Measurements from ENCODE around the gene OSBP2.

OSBP2 gene

DNA sequence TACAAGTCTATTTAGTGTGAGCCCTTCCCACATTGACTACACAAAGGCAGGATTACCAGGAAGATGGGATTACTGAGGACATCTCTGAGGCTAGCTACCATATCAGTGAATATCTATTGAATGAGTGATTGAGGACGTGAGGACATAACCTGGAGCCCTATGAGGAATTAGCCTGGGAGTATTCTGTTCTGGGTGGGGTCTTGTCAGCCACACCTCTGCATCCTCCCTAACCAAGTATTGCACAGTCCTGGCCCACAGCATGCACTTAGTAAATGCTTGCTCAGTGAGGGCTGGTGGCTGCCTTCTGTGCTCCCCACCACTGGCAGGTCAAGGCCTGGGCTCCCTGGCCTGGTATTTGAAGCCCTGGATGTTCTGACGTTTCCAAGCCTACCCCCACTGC lies 41.8 kb upstream of the OSBP2 start:
- TF ChIP-seq, protein P1, sequence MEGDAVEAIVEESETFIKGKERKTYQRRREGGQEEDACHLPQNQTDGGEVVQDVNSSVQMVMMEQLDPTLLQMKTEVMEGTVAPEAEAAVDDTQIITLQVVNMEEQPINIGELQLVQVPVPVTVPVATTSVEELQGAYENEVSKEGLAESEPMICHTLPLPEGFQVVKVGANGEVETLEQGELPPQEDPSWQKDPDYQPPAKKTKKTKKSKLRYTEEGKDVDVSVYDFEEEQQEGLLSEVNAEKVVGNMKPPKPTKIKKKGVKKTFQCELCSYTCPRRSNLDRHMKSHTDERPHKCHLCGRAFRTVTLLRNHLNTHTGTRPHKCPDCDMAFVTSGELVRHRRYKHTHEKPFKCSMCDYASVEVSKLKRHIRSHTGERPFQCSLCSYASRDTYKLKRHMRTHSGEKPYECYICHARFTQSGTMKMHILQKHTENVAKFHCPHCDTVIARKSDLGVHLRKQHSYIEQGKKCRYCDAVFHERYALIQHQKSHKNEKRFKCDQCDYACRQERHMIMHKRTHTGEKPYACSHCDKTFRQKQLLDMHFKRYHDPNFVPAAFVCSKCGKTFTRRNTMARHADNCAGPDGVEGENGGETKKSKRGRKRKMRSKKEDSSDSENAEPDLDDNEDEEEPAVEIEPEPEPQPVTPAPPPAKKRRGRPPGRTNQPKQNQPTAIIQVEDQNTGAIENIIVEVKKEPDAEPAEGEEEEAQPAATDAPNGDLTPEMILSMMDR (IDR thresholded peaks at IDR 0.05; ENCODE audit: control extremely low read depth, extremely low read depth, low read depth, missing control alignments) = no peak
- CTCF ChIA-PET = no interaction called here
- POLR2A ChIA-PET = no interaction called here
- no peak for DNase-seq (ENCODE audit: extremely low spot score)

DNA sequence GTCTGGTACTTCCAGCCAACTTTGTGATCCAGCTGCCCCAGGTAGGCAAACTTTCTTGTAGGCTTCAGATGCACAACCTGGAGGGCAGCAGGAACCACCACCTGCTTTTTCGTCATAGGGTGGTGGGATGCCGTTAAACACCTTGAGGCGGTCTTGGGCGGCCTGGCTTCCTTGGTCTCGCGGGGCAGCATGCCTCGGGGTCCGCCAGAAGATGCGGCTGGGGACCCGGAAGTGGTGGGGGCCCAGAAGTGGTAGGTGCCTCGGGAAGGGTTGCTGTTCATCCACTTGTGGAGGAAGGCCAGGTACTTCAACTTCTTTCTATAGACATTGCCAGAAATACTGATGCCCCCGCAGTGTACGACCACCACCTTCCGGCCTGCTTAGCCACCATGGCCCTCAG lies 40.3 kb upstream of the OSBP2 start:
- TF ChIP-seq, protein P1 (IDR thresholded peaks at IDR 0.05; ENCODE audit: control extremely low read depth, extremely low read depth, low read depth, missing control alignments) = no peak
- POLR2A ChIA-PET = no interaction called here
- DNase-seq (ENCODE audit: extremely low spot score) = no peak
- CTCF ChIA-PET = no interaction called here

DNA sequence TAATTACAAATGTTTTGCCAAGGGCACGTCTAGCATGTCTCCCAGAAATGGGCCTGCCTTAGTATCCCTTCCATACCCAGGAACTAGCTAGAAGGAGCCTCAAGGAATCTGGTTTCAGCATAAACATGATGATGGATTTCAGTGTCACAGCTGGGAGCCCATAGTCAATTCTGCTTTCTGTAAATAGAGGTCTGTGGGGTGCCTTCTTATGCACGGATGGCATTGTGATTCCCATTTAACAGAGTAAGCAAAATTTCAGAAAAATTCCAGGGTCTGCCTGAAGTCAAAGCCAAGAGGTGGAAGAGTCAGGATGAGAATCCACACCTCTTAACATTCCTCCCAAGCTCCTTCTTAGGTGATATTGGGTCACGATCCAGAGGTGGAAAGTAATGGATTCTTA lies 39.1 kb upstream of the OSBP2 start:
- POLR2A ChIA-PET = interaction anchor here (0.6 kb wide), 2 partner anchors 20 to 29 kb away, joined by 3 read pairs; partner anchors contain the start of gene SLC35E4
- CTCF ChIA-PET = no interaction called here
- TF ChIP-seq, protein P1 (IDR thresholded peaks at IDR 0.05; ENCODE audit: control extremely low read depth, extremely low read depth, low read depth, missing control alignments) = no peak
- DNase-seq (ENCODE audit: extremely low spot score) = no peak

DNA sequence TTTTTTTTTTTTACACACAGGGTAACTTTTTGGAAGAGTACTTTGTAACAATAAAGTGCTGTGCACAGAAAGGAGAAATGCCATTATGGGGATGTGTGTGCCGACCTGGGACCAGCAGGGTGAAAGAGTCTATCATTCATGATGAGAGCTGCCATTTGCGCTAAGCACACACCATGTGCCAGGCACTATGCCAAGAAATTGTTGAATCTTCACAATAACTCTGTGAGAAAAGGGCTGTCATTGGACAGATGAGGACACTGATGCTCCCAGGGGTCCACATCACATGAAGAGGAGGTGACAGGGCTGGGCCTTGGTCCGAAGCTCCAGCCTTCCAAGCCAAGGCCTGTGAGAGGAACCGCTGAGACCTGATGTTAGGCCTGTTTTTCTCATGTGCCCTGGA lies 32.6 kb upstream of the OSBP2 start:
- TF ChIP-seq, protein P1 (IDR thresholded peaks at IDR 0.05; ENCODE audit: control extremely low read depth, extremely low read depth, low read depth, missing control alignments) = no peak
- ChIA-PET POLR2A (no interaction called here), CTCF (no interaction called here)
- no peak for DNase-seq (ENCODE audit: extremely low spot score)

DNA sequence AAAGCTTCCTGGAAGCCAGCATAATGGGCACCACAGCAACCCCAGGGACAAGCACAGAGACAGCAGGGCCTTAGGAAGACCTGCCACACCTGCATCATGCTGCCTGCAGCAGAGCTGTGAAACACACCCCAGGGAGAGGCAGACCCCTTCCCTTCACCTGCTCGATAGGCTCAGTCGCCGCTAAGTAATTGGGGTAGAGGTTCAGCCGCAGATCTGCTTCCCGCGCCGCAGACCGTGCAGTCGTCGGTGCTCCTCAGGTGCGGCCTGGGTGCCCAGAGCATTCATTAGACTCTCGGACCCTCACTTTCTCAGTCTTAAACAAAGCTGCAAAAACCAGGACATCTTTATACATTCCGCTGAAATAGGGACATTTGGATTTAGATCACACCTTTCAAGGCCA lies 29.9 kb upstream of the OSBP2 start:
- DNase-seq (ENCODE audit: extremely low spot score) = no peak
- CTCF ChIA-PET = interaction anchor here (1.5 to 1.9 kb wide), 2 partner anchors 30 to 59 kb away, joined by 3 to 6 read pairs; no protein-coding TSS in a partner anchor
- POLR2A ChIA-PET = no interaction called here
- TF ChIP-seq, protein P1 (IDR thresholded peaks at IDR 0.05; ENCODE audit: control extremely low read depth, extremely low read depth, low read depth, missing control alignments) = no peak

DNA sequence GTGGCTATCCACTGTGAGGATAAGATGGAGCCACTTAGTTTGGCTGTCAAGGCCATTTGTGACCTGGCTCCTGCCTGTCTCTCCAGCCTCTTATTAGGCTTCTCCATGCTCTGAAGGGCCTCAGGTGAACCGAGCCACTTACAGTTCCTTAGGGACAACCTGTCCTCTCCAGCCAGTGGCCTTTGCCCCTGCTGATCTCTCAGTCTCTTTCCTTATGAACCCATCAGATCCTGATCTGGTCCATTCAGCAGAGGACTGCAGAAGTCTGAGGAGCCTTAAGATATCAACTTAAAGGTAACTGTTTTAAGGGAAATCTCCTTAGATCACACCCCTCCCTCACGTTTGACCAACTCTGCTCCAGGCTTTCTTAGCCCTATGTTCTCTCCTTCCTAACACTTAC lies 29.4 kb upstream of the OSBP2 start:
- DNase-seq (ENCODE audit: extremely low spot score) = no peak
- TF ChIP-seq, protein P1 (IDR thresholded peaks at IDR 0.05; ENCODE audit: control extremely low read depth, extremely low read depth, low read depth, missing control alignments) = no peak
- ChIA-PET CTCF (no interaction called here), POLR2A (no interaction called here)

DNA sequence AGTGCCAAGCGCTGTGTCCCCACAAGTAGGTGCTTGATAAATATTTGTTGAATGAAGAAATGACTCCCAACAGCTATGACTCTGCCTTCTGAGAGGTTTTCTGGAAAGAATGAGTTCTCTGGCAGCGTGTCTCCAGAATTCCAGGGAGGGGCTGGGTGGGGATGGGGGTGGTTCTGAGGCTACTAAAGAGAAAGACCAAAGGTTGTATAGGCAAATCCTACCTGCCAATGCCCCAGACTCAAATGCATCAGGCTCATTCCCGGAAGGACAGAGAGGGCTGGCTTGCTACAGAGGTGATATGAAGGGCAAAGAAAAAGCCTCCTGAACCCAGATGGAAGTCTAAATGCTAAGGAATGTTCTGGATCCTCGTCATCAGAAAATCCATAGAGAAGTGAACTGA lies 28.9 kb upstream of the OSBP2 start:
- no peak for DNase-seq (ENCODE audit: extremely low spot score)
- TF ChIP-seq, protein P1 (IDR thresholded peaks at IDR 0.05; ENCODE audit: control extremely low read depth, extremely low read depth, low read depth, missing control alignments) = no peak
- ChIA-PET CTCF (no interaction called here), POLR2A (no interaction called here)

All from GM10248 (cell line).